ENCODE measurements around the gene LYRM9. TPM values are rescaled to one million over a fixed set of nuclear protein-coding genes. Genes with fewer than 3 reads are reported as not detected.

Gene LYRM9
- total and polyA plus RNA-seq, 9 of the 15 experiments (the other 6 are each of a cell fraction or from before 2014, with no cell fraction given): 0.98 to 4.7 (median 1.8) TPM

- DNase-seq (ENCODE audit: extremely low read depth in 1 of 4, low spot score in 3 of 4): no peak
- H3K4me3 ChIP-seq: no peak overlapping the region
- 0% methylated on average over 2 of the region's 2 CpGs for WGBS (ENCODE audit: insufficient coverage, low coverage, missing lambda C conversion rate)
- no peaks in the 10 kb centered on the region for H3K36me3 ChIP-seq (ENCODE audit: control insufficient read depth, insufficient read depth, low read length)
- H3K79me2 ChIP-seq (ENCODE audit: control insufficient read depth, insufficient read depth, low read length): no peaks in the 10 kb centered on the region
- H3K9me3 ChIP-seq (replicated peaks; ENCODE audit: control insufficient read depth, insufficient read depth, low read depth, low read length): no peaks in the 10 kb centered on the region
- BruUV-seq (replicated peaks): no TSS peak
- H3K27ac ChIP-seq (ENCODE audit: extremely low read depth, low read depth, low read length): no peak overlapping the region
- no peak overlapping the region for H2AFZ ChIP-seq (ENCODE audit: low read depth, low read length)
- no peaks in the 10 kb centered on the region for H3K9me1 ChIP-seq (ENCODE audit: control insufficient read depth, insufficient read depth, low read length)
- ChIA-PET POLR2A (no interaction called here), CTCF (ENCODE audit: low intra/inter-chr PET ratio) (no interaction called here)
- H3K4me1 ChIP-seq (replicated peaks in 1 of 2; ENCODE audit: control insufficient read depth in 2 of 2, insufficient read depth in 2 of 2, low read length in 2 of 2): no peaks in the 10 kb centered on the region
- no peak overlapping the region for H3K9ac ChIP-seq (ENCODE audit: insufficient read depth in 1 of 2, low read depth in 2 of 2, low read length in 2 of 2)
- no peak for FAIRE-seq
- H4K20me1 ChIP-seq (replicated peaks; ENCODE audit: control insufficient read depth, insufficient read depth, low read length): no peaks in the 10 kb centered on the region; the same call in 1 of the 2 replicates
- H3K27me3 ChIP-seq (ENCODE audit: control insufficient read depth in 2 of 2, insufficient read depth in 2 of 2, low read length in 2 of 2): peaks cover 27 to 45% of the 10 kb centered on the region in 2 experiments
- no peak overlapping the region for H3K4me2 ChIP-seq (ENCODE audit: insufficient read depth, low read length)
- in situ Hi-C loops (cut with MboI) (no loop called here), intact Hi-C loops (cut with micrococcal nuclease) (no loop called here)
- no peak for ATAC-seq
- TF ChIP-seq MAFF (IDR thresholded peaks at IDR 0.05; ENCODE audit: low read length) (no peak), HEY1 (CRISPR knock-in tag; IDR thresholded peaks at IDR 0.05; ENCODE audit: borderline replicate concordance) (no peak), SMAD1 (IDR thresholded peaks at IDR 0.05; ENCODE audit: low read depth, low read length, partially characterized antibody) (no peak), SOX6 (IDR thresholded peaks at IDR 0.05) (no peak), FOXK2 (conservative IDR thresholded peaks at IDR 0.05 in 1 of 2, IDR thresholded peaks at IDR 0.05 in 1 of 2; ENCODE audit: low read depth in 2 of 2) (no peak), ZNF589 (CRISPR knock-in tag; IDR thresholded peaks at IDR 0.05; ENCODE audit: low read depth) (no peak), POU5F1 (IDR thresholded peaks at IDR 0.05; ENCODE audit: borderline replicate concordance, low read depth, low read length, partially characterized antibody) (no peak), PRDM10 (IDR thresholded peaks at IDR 0.05; ENCODE audit: partially characterized antibody) (no peak), NFE2 (IDR thresholded peaks at IDR 0.05; ENCODE audit: low read depth) (no peak), HOXB6 (CRISPR knock-in tag; IDR thresholded peaks at IDR 0.05; ENCODE audit: borderline replicate concordance) (no peak), DIDO1 (tag; IDR thresholded peaks at IDR 0.05; ENCODE audit: low read depth) (no peak), CHCHD3 (CRISPR knock-in tag; IDR thresholded peaks at IDR 0.05) (no peak), CREB3 (tag; conservative IDR thresholded peaks at IDR 0.05; ENCODE audit: low read depth) (no peak), FOXA3 (CRISPR knock-in tag; conservative IDR thresholded peaks at IDR 0.05 in 1 of 2, IDR thresholded peaks at IDR 0.05 in 1 of 2) (no peak), MEF2A (IDR thresholded peaks at IDR 0.05; ENCODE audit: control insufficient read depth, low read depth, low read length) (no peak)
These were observed 19.4 kb downstream of the LYRM9 start for GRCh38 chr17:27873746-27874145.

Data from K562 (cell line).